ENCODE data around the gene SEPTIN12.

- TF ChIP-seq EP300 (IDR thresholded peaks at IDR 0.05) (peak in 1 of 4 donors; percentile 7), POLR2A (IDR thresholded peaks at IDR 0.05) (no peak)
These were observed 20.1 kb downstream of the SEPTIN12 start for GRCh38 chr16:4767872-4768548.

Measured in upper lobe of left lung (tissue), 4 donors.